ENCODE data around the gene PTPRM.
A peak's percentile ranks its signal among the peaks of the same experiment; 100 is the strongest.

PTPRM gene

DNA sequence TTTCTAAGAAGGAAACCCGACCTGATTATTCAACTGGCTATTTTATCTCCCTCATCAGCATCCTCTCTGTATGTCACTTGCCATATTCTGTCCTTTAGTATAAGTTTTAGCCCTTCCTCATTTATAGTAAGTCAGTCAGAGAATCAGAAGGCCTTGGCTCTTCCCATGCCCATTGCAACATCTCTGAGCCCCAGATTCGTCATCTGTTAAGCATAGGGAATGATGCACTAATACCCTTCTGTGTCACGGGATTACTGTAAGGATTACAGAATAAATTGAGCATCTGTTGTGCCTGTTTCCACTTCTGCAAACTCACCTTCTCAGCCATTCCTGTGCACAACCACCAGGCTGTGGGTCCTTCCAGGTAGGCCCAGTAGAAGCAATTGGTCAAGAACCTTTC, 784.0 kb downstream of the PTPRM start:
- no peak for DNase-seq

DNA sequence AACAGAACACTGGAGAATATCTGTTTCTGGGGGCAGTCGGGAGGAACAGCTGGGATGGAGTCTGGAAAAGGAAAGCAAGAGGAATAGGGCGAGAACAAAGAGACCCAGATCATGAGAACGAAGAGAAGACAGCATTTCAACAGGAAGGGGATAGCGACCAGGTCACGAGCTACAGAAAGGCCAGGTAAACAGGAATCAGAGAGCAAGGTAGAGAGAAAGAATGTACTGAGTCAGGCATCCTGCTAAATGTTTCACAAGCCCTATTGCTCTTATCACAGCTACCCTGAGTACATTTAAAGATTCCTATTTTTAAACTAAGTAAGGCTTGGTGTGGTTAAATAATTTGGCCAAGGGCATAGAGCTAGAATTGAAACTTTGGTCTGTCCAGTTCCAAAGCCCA, 787.2 kb downstream of the PTPRM start:
- DNase-seq: no peak

DNA sequence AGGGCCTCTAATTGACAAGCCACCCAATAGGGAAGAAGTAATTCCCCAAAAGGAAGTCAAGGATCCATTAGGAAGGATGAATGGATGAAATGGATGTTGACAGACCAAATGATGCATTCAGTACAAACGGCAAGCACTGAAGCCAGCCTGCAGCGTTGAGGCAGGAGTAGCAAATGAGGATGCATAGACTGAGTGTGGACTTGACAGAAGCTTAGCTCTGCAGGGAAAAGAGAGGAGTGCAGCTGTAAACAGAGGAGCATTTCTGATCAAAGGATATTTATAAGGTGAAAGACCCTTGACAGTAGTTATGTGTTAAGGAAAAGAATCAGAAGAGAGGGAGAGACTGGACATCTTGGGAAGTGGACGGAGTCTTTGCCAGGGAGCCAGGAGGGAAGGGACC, 788.9 kb downstream of the PTPRM start:
- no peak for DNase-seq

DNA sequence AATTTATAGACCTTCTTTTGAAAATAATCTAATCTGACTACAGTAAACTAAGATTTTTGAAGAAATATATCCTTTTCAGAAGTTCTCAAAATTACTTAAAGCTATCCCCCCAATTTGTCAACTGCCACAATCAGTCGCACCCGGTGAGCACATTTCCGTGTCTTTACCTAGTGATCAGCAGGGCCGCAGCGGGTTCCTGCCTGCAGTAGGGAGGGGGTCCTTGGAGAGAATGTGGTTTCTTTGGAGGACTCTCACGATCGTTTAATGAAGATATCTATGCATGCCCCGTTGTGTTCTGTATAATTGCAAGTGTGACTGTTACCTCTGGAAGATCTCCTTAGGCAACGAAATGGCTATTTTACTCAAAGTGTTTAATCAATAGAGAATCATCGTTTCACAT, 790.2 kb downstream of the PTPRM start:
- no peak for DNase-seq

DNA sequence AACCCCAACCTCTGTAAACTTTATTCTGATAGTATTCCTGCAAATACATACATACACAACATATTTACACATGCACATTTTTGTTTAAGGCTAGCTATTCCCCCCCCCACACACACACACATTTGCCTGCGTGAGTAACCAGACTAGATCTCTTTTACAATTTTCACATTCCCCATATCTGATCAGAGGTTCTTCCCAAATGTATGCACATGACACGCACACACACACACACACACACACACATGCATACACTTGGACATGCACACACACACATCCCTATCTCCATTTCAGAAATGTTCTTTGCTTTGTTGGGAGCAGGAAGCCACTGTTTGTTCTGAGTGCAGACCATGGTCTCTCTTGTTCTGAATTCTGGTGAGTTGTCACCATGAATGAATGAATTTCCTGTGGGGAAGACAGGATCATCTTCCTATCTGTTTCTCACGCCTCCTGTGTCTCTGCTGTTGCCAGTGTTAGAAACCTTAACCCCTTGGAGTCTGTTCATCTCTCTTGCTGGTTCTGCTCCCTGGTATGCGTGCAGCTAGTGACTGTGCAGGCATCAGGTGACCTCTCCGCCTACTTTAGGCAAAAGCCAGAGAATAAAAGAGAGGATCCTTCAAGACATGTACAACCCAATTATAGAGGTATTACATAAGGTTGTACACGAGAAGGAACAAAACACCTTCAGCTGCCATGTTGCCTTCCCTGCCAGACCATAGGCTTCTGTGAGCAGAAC, 791.1 kb downstream of the PTPRM start:
- no peak for DNase-seq

DNA sequence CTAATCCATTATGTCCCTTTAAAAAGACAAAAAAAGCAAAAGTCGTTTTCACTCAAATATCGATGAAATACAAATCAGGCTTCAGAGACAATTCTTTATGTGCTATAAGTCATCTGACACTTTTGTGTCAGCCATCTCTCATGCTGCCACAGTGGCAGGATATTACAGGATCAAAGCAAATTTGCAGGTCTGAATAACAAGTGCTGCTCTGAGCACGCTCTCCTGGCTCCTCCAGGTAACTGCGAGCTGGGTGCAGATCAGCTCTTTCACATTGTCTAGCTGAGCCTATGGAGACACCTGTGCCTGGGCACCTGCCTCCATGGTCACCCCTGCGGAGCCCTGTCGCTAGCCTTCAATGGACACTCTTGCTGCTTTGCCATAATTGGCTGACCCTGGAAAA, 792.0 kb downstream of the PTPRM start:
- no peak for DNase-seq

DNA sequence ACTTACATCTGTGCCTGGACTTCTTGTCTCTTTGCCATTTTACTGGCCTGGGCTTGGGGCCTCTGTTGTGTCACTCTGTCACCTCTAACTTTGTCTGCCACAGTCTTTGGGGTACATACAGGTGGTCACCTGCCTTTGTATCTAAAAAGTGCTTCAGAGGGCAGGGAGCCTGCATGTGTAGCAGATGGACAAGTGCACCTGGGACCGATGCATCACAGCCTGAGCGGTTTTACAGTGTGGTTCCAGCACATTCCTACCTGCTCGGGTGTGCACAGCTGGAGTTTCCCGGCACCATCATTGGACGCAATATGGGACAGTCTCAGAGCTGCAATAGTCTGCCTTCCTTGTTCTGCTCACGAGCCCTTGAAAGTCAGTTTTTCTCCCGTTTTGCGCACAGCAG, 792.4 kb downstream of the PTPRM start:
- DNase-seq: no peak

DNA sequence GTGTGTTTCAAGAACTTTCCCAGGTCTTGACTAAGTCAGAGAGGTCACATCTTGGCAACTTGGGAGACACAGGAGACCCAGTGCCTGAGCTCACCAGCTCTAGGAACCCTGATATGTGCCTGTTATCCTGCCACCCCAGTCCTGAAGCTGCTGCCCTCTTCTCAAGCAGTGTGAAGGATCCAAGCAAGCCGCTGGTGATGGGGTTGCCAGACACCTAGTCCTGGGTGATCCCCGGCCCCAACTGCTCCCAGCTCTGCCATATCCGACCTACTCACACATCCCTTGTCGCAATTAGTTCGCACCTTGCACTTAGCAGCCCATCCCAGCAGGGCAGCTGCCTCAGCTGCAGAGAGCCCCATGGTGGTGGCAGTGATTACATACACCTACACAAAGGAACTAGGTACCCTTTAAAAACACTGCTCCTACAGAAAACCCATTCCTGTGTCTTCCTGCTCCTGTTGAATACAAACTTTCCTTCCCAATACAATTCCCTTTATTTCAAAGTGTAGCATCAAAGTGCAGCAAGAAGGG, 794.9 kb downstream of the PTPRM start:
- no peak for DNase-seq

DNA sequence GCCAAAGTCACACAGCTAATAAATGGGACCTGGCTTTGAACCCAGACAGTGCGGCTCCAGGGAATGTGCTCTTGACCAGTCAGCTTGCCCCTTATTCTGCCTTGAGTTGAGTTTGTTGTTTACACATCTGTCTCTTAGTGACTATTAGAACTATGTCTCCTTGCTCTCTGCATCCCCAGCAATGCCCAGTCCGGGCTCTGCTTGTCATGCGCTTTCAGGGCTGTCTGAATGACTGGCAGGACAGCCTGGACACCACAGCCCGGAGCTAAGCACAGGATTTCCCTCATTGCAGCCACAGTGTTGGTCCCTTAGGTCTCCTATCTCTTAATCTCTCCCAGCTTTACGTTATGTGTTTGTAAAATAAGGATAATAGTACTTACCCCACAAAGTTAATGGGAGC, 795.7 kb downstream of the PTPRM start:
- DNase-seq: no peak

DNA sequence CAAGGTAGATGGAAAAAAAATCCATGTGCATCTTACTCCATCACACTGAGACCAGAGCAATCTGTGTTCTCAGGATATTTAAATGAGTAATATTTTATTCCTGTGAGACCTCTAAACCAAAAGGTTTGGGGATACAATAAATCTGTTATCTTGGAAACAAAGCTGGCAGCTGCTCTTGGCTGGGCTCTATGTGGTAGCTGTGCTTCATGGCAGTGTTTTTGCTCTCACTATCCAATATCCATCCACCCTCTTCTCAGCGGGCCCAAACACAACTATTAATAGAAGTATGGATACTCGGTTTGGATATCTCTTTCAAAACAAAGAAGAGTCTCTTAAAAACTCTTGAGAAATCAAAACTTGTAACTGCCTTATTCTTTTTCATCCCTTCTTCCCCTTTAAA, 797.3 kb downstream of the PTPRM start:
- no peak for DNase-seq

DNA sequence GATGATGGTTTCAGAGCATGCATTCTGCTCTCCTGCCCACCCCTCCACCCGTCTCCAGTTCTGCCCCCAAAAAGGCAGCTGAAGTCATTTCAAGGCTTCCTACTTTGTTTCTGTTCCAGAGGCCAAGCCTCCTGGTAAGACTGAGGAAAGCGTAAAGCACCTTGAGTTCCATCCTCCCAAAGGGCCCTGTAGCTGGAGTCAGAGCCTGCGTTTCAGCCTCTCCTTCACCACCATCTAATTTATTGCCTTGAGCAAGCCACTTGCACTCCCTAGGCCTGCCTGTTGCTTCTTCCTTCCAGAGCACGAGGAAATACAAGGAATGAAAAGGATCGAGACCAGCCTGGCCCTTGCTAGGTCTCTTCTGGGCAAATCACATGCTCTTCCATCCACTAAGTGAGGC, 797.9 kb downstream of the PTPRM start:
- no peak for DNase-seq

DNA sequence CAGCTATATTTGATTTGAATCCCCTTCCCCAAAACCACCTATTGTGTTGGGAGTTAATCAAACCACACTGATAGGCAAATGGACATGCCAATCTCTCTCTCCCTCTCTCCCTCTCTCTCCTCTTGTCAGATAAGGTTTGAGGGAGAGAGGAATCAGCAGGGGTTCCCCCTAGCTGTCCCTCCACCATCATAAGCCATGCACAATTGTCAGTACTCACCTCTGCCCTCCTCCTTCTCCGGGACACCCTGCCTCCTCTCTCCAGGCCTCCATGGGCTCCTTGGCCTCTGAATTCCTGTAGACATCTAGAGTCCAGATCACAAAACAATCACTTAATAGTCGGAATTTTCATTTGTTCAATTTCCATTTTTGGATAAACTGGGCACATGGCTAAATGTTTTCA, 798.4 kb downstream of the PTPRM start:
- DNase-seq: no peak

DNA sequence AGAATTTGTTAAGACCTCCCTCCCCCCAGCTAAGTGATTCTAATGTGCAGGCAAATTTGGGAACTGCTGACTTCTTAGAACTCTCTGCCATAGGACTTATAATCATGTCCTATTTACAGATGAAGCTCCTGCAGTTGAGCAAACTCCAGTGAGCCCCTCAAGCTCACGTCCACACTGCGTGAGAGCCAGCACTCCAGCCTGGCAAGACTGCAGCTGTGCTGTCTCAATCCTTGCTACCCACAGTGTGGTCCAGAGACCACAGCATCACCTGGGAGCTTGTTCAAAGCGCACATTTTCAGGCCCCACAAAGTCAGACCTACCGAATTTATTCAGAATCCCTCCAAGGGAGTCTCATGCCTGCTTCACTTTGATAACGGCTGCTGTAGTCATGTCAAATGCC, 799.0 kb downstream of the PTPRM start:
- no peak for DNase-seq

DNA sequence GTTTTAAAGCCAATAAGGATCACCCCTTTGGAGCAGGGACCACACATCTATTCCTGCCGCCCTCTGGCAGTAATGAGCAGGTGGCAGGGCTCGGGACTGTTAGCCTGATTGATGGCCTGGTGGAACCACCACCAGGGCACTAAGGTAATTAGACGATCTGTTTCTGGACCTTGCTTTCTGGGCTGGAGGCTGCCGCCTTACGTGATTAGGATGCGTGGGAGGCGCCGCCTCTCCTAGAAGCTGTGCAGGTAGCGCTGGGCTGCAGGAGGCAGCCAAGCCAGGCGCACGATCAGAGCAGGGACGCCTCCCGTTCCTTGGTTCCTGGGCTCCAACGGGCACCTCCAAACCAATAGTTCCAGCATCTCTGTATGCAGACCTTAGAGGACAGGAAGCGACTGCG, 799.5 kb downstream of the PTPRM start:
- DNase-seq: no peak

DNA sequence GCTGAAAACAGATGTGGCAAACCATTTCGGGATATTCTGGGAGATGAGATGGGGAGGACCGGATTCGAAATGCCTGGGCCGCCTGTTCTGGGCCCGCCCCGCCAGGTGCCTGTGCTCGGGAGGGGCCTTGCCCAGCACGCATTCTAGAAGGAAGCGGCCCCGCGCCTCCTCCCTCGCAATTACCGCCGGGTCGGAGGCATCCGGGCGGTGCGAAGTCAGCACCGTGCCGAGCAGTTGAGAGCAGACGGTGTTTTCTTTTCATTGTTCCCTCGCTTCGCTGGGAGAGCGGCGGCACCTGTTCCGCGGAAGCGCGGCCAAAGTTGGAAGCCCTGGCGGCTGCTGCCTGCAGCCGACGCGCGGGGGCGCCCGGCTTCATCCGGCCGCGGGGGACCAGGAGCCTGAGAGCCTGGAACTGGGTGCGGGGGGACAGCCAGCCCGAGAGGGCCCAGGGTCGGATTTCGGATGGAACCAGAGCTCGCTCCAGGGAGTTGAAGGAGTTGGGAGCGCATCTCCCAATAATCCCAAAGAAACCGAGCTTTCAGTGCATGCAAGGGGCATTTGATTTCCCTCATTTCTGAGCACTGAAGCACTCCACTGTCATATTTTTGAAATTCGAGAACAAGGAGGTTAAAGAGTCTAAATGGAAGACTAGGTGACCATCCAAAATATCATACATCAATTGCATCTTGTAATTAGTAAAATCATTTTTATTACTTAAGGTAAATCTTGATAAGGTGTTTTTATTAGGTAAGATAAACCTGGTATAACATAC, 800.3 kb downstream of the PTPRM start:
- DNase-seq: peak; percentile 59

DNA sequence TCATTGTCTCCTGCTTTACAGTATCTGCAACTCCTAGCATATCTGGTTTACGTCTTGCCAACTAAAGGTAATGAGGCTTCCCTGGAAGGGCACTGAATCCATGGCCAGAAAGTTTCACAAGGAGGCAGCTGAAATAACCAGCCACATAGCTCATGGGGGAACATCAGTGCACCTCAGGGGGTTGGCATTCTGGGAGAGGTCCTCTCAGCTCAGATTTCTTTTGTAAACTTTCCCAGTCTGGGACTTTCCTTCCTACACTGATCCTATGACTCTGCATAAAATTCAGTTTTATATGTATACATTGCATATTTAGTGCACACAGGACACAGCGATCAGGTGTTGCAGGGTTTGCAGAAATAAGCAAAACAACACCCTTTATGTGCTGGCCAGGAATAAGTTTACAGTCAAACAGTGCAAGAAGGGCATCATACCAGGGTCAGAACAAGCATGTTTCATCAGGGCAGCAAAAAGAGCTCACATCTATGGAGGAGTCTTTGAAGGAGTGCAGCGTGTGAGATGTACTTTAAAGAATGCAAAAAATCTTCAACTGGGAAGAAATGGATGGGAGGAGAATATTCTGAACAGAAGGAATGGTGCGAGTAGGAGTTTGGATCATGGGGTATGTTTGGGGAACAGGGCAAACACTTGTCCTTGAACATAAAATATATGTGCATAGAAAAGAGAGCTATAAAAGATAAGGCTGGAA, 801.5 kb downstream of the PTPRM start:
- DNase-seq: no peak

DNA sequence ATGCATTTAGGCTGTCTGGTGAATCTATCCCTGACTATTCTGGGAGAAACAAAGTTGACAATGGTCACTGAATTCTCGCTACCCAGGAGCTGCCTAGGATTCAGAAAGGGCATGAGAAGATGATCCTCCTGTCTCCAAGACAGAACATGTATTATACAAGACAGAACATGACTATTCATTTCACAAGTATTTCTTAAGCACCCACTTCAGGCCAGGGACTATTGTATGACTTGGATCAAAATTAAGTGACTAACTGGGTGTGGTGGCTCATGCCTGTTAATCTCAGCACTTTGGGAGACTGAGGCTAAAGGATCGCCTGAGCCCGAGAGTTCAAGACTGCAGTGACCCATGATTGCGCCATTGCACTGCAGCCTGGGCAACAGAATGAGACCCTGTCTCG, 806.4 kb downstream of the PTPRM start:
- DNase-seq: no peak

DNA sequence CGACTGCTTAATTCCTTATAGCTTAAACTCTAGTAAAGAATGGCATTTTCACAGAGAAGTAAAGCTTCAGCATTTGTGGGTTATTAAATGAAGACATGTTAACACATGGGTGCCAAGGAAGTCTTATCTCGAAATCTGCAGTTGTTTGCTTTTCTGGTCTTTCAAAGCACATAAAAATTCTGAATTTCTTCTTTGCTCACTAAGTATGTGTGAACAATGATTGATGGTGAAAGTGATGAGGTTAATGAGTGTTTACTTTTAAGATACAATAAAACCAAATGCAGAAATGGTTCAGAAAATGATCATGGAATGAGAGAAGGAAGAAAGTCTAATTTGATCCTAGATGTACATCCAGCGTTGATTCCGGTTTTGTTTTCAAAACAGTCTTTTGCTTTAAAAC, 807.6 kb downstream of the PTPRM start:
- no peak for DNase-seq

DNA sequence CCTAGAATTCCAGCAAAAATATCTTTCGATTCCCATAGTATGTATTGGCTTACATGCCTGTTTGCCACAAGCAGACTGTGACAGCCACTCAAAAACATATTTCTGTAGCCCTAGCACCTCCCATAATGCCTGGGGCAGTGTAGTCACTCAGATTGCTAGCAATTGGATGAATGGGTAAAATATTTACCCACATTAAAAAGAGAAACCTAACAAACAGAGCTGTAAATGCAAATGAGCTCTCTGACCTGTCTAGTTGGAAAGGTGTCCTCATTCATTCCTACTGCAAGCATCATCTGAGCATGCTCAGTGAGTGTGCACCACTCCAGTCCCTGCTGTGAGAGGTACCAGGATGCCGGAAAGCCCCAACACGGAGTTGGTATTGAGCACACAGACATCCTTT, 808.1 kb downstream of the PTPRM start:
- no peak for DNase-seq

DNA sequence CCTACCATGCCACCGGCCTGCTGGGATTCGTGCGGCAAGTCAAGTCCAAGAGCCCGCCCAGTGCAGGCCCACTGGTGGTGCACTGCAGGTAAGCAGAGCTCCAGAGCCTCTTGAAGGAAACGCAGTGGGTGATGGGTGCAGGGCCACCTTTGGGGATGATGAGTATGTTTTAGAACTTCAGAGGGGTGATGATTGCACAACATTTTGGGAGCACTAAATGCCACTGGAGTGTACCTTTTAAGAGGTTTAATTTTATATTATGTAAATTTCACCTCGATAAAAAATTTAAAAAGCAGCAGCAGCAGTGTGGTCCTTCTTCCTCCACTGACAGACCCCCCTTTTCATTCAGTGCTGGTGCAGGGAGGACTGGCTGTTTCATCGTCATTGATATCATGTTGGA, 809.0 kb downstream of the PTPRM start:
- DNase-seq: no peak

DNA sequence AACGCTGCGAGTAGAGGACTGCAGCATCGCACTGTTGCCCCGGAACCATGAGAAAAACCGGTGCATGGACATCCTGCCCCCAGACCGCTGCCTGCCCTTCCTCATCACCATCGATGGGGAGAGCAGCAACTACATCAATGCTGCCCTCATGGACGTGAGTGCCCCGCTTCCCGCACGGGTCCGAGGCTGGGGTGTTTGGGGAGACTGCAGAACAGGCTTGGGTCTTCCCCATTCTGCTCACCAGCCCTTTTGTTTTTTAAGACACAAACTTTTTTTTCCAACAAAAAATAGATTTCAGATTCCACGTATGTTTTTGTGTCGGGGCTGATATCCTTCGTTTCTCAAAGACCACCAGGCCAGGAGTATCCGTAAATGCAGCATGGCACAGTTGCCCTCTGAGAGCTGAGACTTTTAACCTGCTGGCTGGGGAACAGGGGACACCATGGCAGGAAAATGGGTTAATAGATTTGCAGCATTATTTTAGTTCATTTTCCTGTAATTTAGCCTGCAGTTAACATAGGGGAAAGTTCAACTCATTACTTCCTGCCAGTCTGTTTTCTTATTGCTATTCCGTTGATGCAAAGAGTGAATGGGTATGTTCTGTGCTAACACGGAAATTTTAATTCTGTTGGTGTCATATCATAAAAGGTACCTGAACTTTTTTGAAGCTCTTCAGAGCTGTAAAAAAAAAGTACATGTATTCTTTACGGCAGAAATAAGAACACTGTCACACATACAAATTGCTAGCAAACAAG, 812.2 kb downstream of the PTPRM start:
- no peak for DNase-seq

DNA sequence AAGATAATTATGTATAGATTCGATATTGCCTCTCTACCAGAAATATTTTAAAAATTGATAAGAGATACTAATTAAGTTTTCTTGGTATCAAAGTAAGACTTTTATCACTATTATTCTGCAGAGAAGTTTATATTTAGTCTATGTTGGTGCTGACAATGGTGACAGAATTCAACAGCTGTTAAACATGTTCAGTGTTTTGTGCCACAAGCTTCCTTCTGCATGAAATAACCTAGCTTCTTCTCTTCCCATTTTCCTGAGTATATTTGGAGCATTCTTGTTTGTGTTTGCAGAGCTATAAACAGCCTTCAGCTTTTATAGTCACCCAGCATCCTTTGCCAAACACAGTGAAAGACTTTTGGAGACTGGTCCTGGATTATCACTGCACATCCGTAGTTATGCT, 812.9 kb downstream of the PTPRM start:
- DNase-seq: no peak

DNA sequence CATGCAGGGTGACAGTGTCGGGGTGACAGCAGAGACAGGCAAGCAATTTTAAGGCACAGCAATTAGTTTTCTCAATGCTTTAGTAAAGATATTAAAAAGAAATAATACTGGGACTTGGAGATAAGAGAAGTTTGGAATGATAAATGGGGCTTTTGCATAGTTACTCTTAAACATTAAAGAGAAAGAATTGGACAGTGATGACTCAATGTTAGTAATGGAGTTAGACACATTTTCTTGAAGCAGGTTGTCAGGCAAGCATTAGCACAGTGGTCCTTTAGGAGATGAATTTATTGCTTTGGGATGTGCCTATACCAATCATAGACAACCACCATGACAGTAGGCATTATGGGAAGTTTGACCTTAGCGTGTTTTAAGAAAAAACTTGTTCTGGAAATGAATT, 813.8 kb downstream of the PTPRM start:
- no peak for DNase-seq

Data from NCI-H1092 (cell line).